HepG2 (cell line): ENCODE measurements around the gene WNK2. TPM values are rescaled to one million over a fixed set of nuclear protein-coding genes. Genes with fewer than 3 reads are reported as not detected.

ENCODE experiments used
- FOXC1 ChIP-seq: sonication (generic); formaldehyde crosslinking; IDR thresholded peaks from 2 replicates; pipeline ENCODE4 v1.8.0; 2022; ENCODE audit warnings: mild to moderate bottlenecking, missing genetic modification reagents, borderline replicate concordance
- GATAD2A ChIP-seq: IDR thresholded peaks from 2 replicates; pipeline ENCODE4 v1.6.1; 2016
- HDAC1 ChIP-seq: sonication (generic); formaldehyde crosslinking; IDR thresholded peaks from 2 replicates; pipeline ENCODE4 v1.5.1; 2020; ENCODE audit warnings: mild to moderate bottlenecking, missing genetic modification reagents
- HMG20B ChIP-seq: conservative IDR thresholded peaks from 2 replicates; pipeline ENCODE4 v1.6.1; 2016; ENCODE audit warnings: missing genetic modification reagents, missing compliant biosample characterization
- HMGXB4 ChIP-seq, 2 experiments: sonication (generic) in 1 of 2; formaldehyde crosslinking in 1 of 2; IDR thresholded peaks; 2 replicates each; pipeline versions ENCODE4 v1.4.0 to v1.6.1; 2018 to 2020; ENCODE audit warnings: missing genetic modification reagents in 2 of 2, borderline replicate concordance in 1 of 2, low read depth in 1 of 2, mild to moderate bottlenecking in 1 of 2, missing biosample characterization in 1 of 2
- HOXA3 ChIP-seq: sonication (generic); formaldehyde crosslinking; IDR thresholded peaks from 2 replicates; pipeline ENCODE4 v1.5.0; 2020; ENCODE audit warnings: missing genetic modification reagents
- KDM3A ChIP-seq: IDR thresholded peaks from 2 replicates; pipeline ENCODE4 v1.6.1; 2018; ENCODE audit warnings: low read depth, missing compliant biosample characterization
- NCOR1 ChIP-seq: fragments of 200-600 bp; sonication (generic); IDR thresholded peaks from 2 replicates; pipeline ENCODE4 v1.7.0; 2017; ENCODE audit warnings: antibody characterized with exemption, low read length, borderline replicate concordance
- PRPF4 ChIP-seq: fragments of 200-400 bp; formaldehyde crosslinking; IDR thresholded peaks from 2 replicates; pipeline ENCODE4 v1.6.1; 2016; ENCODE audit warnings: low read length, low read depth; ENCODE audit not compliant: poor library complexity, severe bottlenecking
- SIX4 ChIP-seq: sonication (generic); formaldehyde crosslinking; IDR thresholded peaks from 2 replicates; pipeline ENCODE4 v1.4.0; 2020; ENCODE audit warnings: missing genetic modification reagents
- SP140L ChIP-seq: sonication (generic); formaldehyde crosslinking; IDR thresholded peaks from 2 replicates; pipeline ENCODE4 v1.4.0; 2020; ENCODE audit warnings: missing genetic modification reagents, borderline replicate concordance
- STAT5B ChIP-seq: sonication (generic); formaldehyde crosslinking; IDR thresholded peaks from 2 replicates; pipeline ENCODE4 v1.4.0; 2020; ENCODE audit warnings: missing genetic modification reagents
- TBX2 ChIP-seq: sonication (generic); formaldehyde crosslinking; IDR thresholded peaks from 2 replicates; pipeline ENCODE4 v1.5.0; 2020; ENCODE audit warnings: missing genetic modification reagents, mild to moderate bottlenecking, borderline replicate concordance
- TEAD3 ChIP-seq: optimal IDR thresholded peaks from 2 replicates; pipeline ENCODE3; 2016; ENCODE audit warnings: borderline replicate concordance
- ZNF263 ChIP-seq: sonication (generic); formaldehyde crosslinking; IDR thresholded peaks from 2 replicates; pipeline ENCODE4 v1.4.0; 2020; ENCODE audit warnings: missing genetic modification reagents
- ZNF414 ChIP-seq: sonication (generic); formaldehyde crosslinking; IDR thresholded peaks from 2 replicates; pipeline ENCODE4 v1.5.0; 2020; ENCODE audit warnings: missing genetic modification reagents
- ZNF629 ChIP-seq: sonication (generic); formaldehyde crosslinking; conservative IDR thresholded peaks from 2 replicates; pipeline ENCODE4 v1.5.0; 2020; ENCODE audit warnings: missing genetic modification reagents
- ZNF746 ChIP-seq: sonication (generic); formaldehyde crosslinking; IDR thresholded peaks from 2 replicates; pipeline ENCODE4 v1.8.0; 2022; ENCODE audit warnings: mild to moderate bottlenecking, missing genetic modification reagents
- polyA plus RNA-seq, 8 experiments: library from polyadenylated mRNA; depleted of rRNA in 3 of 8; stranded (reverse) in 7 of 8; unstranded in 1 of 8; fragments of >200 nt; fragmentation: Illumina TruSeq in 4 of 8; extraction: Trizol in 4 of 8; gene quantifications; 2 replicates each; pipeline versions ENCODE4 v1.2.1 to v1.2.3, GENCODE V29; 2011 to 2016; ENCODE audit warnings: low read depth in 4 of 8, missing spikeins in 1 of 8, mixed read lengths in 1 of 8; ENCODE audit not compliant: insufficient read depth in 1 of 8
- total RNA-seq, 5 experiments: library from RNA; depleted of rRNA; stranded (reverse); fragments of >200 nt; fragmentation: Illumina TruSeq; extraction: Trizol; gene quantifications; 2 replicates each; pipeline ENCODE4 v1.2.3, GENCODE V29; 2016; ENCODE audit warnings: low read depth in 1 of 5
- TF ChIP-seq, protein P1 (sequence below): sonication (generic); formaldehyde crosslinking; IDR thresholded peaks from 2 replicates; pipeline ENCODE4 v1.4.0; 2020; ENCODE audit warnings: mild to moderate bottlenecking, missing genetic modification reagents, borderline replicate concordance
- TF ChIP-seq, protein P2 (sequence below): sonication (generic); formaldehyde crosslinking; IDR thresholded peaks from 2 replicates; pipeline ENCODE4 v1.4.0; 2020; ENCODE audit warnings: missing genetic modification reagents
- TF ChIP-seq, protein P3 (sequence below): IDR thresholded peaks from 2 replicates; pipeline ENCODE4 v1.6.1; 2016

WNK2 gene
- total and polyA plus RNA-seq, 2 of the 13 experiments (the other 11 are each of a cell fraction or from before 2014, with no cell fraction given) = 10.5 to 12.0 TPM

DNA sequence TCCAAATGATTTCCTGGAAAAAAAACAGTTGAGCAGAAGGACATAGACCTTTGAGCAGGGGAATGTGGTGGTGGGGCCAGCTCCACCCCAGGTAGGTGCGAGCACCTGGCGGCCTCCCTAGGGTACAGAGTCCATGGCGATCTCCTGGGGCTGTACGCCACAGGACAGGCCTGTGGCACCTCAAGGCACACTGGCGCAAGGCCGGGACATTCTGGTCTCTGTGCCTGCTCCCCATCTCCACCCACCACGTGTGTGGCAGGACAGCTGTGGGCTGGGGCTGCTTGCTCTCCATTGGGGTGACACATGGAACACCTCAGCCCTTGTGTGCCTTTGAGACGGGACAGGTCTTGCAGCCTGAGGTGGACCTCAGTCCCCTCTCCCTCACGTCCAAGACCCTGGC, 25.2 kb downstream of the WNK2 start (continued):
- TF ChIP-seq KDM3A (no peak), HOXA3 (peak; percentile 57; the same call in 1 of the 2 replicates), GATAD2A (peak; percentile 61), ZNF414 (CRISPR knock-in tag) (no peak), HDAC1 (CRISPR knock-in tag) (peak; percentile 26; the same call in 1 of the 2 replicates), FOXC1 (CRISPR knock-in tag) (0 out of 2 replicates have a peak, but pooled peaks have one; percentile 51), HMGXB4 (CRISPR knock-in tag; IDR thresholded peaks at IDR 0.05; ENCODE audit: borderline replicate concordance in 1 of 2, low read depth in 1 of 2) (0 out of 4 replicates have a peak, but pooled peaks of 1 of the 2 experiments have one; percentile 16), TEAD3 (CRISPR knock-in tag) (peak; percentile 71), HMG20B (CRISPR knock-in tag) (no peak), ZNF629 (CRISPR knock-in tag) (no peak), NCOR1 (peak; percentile 33; the same call in 1 of the 2 replicates), ZNF746 (CRISPR knock-in tag) (no peak), SP140L (CRISPR knock-in tag) (no peak), SIX4 (no peak), STAT5B (no peak), PRPF4 (no peak), TBX2 (CRISPR knock-in tag) (peak; percentile 56; the same call in 1 of the 2 replicates), ZNF263 (CRISPR knock-in tag) (no peak)
- TF ChIP-seq, protein P1, sequence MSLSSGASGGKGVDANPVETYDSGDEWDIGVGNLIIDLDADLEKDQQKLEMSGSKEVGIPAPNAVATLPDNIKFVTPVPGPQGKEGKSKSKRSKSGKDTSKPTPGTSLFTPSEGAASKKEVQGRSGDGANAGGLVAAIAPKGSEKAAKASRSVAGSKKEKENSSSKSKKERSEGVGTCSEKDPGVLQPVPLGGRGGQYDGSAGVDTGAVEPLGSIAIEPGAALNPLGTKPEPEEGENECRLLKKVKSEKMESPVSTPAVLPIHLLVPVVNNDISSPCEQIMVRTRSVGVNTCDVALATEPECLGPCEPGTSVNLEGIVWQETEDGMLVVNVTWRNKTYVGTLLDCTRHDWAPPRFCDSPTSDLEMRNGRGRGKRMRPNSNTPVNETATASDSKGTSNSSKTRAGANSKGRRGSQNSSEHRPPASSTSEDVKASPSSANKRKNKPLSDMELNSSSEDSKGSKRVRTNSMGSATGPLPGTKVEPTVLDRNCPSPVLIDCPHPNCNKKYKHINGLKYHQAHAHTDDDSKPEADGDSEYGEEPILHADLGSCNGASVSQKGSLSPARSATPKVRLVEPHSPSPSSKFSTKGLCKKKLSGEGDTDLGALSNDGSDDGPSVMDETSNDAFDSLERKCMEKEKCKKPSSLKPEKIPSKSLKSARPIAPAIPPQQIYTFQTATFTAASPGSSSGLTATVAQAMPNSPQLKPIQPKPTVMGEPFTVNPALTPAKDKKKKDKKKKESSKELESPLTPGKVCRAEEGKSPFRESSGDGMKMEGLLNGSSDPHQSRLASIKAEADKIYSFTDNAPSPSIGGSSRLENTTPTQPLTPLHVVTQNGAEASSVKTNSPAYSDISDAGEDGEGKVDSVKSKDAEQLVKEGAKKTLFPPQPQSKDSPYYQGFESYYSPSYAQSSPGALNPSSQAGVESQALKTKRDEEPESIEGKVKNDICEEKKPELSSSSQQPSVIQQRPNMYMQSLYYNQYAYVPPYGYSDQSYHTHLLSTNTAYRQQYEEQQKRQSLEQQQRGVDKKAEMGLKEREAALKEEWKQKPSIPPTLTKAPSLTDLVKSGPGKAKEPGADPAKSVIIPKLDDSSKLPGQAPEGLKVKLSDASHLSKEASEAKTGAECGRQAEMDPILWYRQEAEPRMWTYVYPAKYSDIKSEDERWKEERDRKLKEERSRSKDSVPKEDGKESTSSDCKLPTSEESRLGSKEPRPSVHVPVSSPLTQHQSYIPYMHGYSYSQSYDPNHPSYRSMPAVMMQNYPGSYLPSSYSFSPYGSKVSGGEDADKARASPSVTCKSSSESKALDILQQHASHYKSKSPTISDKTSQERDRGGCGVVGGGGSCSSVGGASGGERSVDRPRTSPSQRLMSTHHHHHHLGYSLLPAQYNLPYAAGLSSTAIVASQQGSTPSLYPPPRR (CRISPR knock-in tag) = no peak
- TF ChIP-seq, protein P2, sequence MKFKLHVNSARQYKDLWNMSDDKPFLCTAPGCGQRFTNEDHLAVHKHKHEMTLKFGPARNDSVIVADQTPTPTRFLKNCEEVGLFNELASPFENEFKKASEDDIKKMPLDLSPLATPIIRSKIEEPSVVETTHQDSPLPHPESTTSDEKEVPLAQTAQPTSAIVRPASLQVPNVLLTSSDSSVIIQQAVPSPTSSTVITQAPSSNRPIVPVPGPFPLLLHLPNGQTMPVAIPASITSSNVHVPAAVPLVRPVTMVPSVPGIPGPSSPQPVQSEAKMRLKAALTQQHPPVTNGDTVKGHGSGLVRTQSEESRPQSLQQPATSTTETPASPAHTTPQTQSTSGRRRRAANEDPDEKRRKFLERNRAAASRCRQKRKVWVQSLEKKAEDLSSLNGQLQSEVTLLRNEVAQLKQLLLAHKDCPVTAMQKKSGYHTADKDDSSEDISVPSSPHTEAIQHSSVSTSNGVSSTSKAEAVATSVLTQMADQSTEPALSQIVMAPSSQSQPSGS = peak; percentile 47; the same call in 1 of the 2 replicates
- TF ChIP-seq, protein P3, sequence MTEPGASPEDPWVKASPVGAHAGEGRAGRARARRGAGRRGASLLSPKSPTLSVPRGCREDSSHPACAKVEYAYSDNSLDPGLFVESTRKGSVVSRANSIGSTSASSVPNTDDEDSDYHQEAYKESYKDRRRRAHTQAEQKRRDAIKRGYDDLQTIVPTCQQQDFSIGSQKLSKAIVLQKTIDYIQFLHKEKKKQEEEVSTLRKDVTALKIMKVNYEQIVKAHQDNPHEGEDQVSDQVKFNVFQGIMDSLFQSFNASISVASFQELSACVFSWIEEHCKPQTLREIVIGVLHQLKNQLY (CRISPR knock-in tag) = no peak
